NCI-H2081 (cell line): ENCODE results near the gene LTV1.
"Not testable (repeated sequence)": the region's sequence is repeated elsewhere in the genome, so short reads cannot be mapped to it uniquely, and the experiment has no call there.

Source experiments
- DNase-seq, 2 experiments: peaks; one replicate each; lab custom pipeline; 2025; lab: John Stamatoyannopoulos, UW

Gene LTV1

DNA sequence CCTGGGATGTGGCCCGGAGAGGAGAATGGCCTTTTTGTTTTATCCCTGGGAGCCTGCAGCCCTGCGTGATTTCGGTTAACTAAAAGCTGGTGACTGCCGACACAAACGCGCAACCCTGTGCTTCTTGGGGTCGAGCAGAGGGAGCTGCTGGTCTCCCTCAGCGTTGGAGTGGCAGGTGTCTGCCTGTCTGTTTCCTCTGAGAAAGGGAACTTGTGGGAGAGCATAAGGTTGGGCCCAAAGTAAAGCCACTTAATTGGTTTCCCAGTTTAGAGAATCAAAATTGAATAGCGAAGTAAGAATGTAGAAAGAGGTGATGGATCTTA lies 500 bp downstream of the LTV1 start:
- no peak for DNase-seq

DNA sequence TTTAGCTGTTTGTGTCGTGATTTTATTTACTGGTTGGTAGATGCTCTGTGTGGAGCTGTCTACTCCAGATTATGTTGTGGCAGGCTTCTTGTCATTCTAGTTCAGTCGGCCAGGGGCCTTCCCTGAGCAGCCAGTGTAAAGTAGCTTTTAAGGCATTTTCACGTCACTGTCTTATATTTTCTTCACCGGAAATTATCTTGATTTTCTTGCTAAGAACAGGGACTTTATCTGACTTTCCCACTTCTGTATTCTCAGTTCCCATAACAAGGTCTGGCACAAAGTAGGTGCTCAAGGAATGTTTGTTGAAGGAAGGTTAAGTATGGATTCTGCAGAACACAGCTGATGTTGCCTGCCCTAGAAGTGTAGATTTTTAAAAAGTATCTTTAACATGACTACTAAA lies 868 bp downstream of the LTV1 start:
- no peak for DNase-seq

DNA sequence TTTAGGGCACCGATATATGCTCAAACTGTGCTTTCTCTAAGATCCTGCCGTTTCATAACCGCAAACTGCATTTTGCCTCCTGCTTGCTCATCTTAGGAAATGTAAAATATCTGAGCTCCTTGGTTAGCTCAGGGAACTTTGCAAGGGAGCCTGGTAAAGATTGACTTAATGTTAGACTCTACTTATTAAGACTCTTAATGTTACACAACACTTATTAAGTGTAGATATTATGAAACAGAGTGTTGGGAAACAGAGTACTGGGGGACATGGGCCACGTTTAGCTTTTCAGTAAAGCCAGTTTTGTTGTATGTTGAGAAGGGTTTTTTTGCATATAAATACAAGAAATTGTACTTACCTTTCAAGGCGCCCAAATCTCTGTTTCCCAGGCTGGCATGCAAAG lies 1.9 kb downstream of the LTV1 start:
- no peak for DNase-seq

DNA sequence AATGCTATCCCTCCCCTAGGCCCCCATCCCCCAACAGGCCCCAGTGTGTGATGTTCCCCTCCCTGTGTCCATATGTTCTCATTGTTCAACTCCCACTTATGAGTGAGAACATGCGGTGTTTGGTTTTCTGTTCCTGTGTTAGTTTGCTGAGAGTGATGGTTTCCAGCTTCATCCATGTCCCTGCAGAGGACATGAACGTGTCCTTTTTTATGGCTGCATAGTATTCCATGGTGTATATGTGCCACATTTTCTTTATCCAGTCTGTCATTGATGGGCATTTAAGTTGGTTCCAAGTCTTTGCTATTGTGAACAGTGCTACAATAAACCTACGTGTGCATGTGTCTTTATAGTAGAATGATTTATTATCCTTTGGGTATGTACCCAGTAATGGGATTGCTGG lies 8.6 kb downstream of the LTV1 start:
- DNase-seq = not testable (repeated sequence)

DNA sequence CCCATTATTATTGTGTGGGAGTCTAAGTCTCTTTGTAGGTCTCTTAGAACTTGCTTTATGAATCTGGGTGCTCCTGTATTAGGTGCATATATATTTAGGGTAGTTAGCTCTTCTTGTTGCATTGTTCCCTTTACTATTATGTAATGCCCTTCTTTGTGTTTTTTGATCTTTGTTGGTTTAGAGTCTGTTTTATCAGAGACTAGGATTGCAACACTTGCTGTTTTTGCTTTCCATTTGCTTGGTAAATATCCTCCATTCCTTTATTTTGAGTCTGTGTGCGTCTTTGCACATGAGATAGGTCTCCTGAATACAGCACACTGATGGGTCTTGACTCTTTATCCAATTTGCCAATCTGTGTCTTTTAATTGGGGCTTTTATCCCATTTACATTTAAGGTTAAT lies 11.9 kb downstream of the LTV1 start:
- not testable (repeated sequence) for DNase-seq

DNA sequence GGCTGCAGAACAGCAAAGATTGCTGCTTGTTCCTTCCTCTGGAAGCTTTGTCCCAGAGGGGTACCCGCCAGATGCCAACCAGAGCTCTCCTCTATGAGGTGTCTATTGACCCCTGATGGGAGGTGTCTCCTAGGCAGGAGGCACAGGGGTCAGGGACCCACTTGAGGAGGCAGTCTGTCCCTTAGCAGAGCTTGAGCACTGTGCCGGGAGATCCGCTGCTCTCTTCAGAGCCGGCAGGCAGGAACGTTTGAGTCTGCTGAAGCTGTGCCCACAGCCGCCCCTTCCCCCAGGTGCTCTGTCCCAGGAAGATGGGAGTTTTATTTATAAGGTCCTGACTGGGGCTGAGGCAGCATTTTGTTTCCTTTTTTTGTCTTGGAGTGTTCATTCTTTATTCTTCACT lies 13.6 kb downstream of the LTV1 start:
- DNase-seq = not testable (repeated sequence)

DNA sequence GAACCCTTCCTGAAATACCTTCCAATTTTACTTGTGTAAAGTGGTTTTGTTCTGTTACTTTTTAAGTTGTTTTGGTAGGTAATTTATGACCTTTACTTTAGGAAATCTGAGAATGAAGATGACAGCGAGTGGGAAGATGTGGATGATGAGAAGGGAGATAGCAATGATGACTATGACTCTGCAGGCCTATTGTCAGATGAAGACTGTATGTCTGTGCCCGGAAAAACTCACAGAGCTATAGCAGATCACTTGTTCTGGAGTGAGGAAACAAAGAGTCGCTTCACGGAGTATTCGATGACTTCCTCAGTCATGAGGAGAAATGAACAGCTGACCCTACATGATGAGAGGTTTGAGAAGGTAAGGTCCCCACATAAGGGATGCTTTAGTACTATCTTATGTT lies 14.5 kb downstream of the LTV1 start:
- no peak for DNase-seq

DNA sequence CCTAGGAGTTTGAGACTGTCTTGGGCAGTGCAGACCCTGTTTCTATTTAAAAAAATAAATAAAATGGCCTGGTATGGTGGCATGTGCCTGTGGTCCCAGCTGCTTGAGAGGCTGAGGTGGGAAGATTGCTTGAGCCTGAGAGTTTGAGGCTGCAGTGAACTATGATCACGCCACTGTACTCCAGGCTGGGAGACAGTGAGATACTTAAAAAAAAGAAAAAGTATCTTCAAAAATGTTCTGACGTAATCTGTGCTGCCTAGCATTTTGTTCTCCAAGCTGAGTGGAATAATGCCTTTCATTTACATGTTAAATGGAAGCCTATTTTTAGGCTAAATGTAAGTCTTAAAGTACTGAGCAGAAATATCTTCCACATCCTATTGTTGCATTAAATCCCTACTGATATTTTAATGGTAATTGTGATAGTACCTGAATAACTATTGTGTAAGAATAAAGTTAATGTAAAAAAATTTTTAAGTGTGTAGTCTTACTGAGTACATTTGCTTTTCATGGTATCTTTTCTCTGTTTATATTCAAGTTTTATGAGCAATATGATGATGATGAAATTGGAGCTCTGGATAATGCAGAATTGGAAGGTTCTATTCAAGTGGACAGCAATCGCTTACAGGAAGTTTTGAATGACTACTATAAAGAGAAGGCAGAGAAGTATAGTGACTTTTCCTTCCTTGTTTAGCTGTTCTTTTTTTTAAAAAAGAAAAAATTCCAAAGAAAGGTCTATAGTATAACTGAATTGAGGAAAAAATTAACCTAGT lies 16.9 kb downstream of the LTV1 start:
- DNase-seq = no peak

DNA sequence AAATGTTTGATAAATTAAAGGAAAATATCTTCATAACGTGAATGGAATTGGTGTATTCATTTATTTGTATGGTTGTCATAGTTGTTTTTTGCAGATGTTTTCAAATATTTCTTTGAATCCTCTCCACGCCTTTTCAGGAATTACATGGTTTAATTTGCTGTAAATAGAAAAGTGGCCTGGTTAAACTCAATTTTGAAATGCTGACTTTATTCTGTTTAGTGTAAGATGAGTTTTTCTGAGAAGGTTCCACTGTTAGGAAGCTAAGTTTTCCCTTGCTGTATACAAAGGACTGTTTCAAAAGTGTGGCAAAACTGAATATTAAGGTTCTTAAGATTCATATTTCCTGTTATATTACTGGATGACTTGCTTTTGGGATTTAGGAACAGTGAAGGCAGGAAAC lies 20.6 kb downstream of the LTV1 start:
- no peak for DNase-seq

DNA sequence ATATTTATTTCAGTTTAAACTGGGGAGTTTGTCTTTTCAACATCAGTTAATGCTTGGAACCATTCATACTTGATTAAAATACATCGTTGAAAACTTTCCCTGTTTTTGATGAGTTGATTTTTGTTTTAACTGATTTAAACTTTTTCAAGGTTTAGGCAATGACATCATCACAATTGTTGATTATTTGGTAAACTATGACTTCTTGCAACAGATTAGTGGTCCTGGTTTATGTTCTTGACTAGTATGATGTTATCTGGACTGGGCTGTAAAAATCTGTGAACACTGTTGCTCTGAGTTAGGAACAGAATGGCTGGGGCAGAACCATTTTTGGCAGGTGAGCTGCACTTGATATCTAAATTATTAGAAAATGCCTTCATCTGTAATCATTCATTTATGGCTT lies 21.1 kb downstream of the LTV1 start, which contains the start of gene ZC2HC1B:
ZC2HC1B (plus strand) TSS at position 241 of the 400 bp plus-strand sequence; CDS start at position 307, 66 bp downstream.
- no peak for DNase-seq

DNA sequence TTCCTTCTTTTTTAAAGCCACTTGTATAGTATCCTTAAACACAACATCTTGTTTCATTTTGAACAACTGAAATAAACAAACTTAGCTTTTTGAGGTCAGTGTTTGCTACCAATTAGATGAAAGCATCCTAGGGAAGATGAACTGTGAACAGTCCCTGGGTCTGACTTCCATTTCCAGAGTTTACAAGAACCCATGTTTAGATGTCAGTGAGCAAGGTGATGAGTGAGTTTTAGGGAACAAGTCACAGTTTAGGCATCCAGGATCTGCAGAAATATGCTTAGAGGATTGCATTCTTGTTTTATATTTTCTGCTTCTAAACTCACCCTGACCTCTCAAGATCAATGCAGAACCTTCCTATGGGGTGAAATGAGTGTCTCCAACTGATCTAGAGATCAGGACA lies 24.1 kb downstream of the LTV1 start:
- no peak for DNase-seq

DNA sequence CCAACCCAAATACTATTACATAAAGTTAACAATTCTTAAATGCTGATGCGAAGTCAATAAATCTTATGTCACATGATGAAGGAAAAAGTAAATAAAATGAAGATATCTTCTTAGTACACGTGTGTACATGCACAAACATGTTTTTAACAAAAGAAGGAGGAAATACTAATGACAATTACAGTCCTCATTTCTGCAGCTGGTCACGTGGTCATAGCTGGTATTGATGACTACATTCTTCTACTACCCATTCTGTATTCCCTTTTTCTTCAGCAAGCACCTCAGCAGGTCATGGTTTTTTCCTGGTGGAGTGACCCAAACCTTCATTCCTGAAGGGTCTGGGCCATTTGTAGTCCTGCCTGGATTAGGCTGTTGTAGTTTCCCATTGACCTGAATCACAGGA lies 25.7 kb downstream of the LTV1 start:
- DNase-seq = not testable (repeated sequence)

DNA sequence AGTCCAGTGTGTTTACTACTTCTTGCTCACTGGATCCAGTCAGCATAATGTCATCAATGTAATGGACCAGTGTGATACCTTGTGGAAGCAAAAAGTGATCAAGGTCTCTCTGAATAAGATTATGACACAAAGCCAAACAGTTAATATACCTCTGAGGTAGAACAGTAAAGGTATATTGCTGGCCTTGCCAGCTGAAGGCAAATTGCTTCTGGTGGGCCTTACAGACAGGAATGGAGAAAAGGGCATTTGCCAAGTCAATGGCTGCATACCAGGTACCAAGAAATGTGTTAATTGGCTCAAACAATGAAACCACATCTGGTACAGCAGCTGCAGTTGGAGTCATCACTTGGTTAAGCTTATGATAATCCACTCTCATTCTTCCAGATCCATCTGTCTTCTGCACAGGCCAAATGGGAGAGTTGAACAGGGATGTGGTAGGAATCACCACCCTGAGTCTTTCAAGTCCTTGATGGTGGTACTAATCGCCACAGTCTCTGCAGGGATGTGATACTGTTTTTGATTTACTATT lies 28.1 kb downstream of the LTV1 start:
- DNase-seq = not testable (repeated sequence)

DNA sequence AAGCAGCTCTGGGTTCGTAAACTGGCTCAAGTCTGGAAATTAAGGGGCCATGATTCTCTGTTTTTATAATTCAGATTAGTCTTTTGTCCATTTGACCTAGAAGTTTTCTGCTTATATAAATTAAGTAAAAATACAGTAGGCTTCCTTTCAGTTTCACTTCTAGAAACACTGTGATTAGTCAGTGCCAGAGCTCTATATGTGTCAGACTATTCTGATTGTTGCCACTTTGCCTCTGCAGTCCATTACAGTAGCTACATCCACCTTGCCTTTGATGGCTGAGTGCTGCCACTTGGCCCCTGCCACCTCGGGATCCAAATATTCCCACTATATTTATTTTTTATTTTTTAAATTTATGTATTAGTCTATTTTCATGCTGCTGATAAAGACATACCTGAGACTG lies 29.1 kb downstream of the LTV1 start:
- DNase-seq = no peak

DNA sequence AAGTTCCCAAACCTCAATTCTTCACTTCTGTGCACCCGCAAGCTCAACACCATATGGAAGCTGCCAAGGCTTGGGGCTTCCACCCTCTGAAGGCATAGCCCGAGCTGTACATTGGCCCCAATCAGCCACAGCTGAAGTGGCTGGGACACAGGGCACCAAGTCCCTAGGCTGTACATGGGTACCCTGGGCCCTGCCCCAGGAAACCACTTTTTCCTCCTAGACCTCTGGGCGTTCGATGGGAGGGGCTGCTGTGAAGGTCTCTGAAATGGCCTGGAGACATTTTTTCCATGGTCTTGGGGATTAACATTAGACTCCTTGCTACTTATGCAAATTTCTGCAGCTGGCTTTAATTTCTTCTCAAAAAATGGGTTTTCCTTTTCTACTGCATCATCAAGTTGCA lies 30.5 kb downstream of the LTV1 start:
- not testable (repeated sequence) for DNase-seq

DNA sequence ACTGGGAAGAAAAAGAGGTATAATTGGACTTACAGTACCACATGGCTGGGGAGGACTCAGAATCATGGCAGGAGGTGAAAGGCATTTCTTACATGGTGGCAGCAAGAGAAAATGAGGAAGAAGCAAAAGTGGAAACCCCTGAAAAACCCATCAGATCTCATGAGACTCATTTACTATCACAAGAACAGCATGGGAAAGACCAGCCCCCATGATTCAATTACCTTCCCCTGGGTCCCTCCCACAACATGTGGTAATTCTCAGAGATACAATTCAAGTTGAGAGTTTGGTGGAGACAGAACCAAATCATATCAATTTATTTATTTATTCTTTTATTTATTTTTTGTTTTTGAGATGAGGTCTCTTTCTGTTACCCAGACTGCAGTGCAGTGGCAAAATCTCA lies 31.4 kb downstream of the LTV1 start:
- DNase-seq = not testable (repeated sequence)

DNA sequence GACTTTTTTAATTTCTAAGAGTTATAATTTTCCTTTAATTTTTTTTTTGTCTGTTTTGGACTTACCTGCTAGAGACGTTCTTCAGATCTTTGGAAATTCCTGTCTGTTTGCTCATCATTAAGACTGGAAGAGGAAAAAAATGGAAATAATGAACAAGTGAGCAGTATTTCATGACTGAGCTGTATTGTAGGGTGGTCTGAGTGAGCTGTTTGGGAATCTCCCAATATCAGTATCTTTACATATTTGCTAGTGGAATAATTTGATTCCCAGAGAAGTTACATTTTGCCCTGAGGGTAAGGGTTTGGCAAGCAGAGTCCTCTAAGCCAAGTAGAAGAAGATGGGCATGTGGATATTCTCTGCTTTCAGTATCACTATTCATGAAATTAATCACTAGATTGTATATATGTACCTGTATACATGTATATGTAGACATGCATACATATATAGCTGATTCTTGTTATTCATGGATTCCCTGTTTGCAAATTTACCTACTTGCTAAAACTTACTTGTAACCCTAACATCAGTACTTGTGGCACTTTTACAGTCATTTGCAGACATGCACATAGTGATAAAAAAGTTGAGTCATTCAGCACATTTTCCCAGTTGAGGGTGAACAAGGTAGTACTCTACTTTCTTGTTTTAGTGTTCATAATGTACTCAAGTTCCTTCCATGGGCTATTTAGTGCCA lies 34.6 kb downstream of the LTV1 start:
- no peak for DNase-seq

DNA sequence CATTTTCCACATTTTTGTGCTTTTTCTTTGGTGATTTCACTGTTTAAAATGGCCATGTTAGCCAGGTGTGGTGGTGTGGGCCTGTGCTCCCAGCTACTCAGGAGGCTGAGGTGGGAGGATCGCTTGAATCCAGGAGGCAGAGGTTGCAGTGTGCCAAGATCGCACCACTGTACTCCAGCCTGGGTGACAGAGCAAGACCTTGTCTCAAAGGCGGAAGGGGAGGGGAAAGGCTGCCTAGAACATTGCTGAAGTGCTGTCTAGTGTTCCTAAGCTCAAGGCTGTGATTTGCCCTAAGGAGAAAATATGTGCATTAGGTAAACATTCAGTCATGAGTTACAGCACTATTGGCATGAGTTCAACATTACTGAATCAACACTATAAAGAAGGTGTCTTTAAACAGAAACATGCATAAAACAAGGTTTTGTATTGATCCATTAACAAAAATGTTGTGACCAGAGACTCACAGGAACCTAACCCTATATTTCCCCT lies 35.2 kb downstream of the LTV1 start:
- DNase-seq = no peak

DNA sequence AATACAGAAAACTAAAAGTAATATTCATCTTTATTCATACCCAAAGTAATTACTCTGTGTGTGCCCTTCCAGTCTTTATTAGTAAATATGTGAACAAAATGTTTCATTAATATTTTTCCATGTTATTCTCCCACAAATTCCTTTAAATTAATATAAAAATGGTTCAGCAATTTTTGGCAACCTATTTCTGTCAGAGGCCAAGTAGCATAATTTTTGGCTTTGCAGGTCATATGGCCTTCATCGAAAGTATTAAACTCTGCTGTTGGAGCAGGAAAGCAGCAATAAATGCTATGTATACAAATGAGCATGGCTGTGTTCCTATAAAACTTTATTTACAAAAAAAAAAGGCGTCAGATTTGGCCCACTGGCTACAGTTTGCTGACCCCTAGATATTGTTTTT lies 37.3 kb downstream of the LTV1 start:
- no peak for DNase-seq

DNA sequence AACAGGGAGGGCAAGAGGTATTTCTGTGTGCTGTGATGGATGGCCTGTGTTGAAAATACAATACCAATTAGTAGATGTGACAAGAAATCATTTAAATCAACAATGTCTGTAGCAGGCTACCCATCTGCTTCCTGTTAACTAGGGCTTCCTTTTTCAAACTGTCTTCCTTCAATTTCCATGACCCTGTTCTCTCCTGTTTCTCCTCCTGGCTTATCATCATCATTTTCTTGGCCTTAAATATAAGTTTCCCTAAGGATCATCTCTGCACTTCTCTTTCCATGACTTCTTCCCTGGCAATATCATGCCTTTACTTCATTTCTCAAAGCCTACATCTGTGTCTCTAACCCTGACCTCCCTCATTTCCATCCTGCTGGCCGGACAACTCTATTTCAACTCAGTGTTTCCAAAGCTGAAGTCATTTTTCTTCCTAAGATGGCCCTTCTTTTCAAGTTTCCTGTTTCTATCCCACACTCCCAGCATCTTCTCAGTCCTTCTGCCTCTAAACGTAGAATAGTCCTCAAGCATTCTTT lies 39.3 kb downstream of the LTV1 start:
- DNase-seq = no peak

DNA sequence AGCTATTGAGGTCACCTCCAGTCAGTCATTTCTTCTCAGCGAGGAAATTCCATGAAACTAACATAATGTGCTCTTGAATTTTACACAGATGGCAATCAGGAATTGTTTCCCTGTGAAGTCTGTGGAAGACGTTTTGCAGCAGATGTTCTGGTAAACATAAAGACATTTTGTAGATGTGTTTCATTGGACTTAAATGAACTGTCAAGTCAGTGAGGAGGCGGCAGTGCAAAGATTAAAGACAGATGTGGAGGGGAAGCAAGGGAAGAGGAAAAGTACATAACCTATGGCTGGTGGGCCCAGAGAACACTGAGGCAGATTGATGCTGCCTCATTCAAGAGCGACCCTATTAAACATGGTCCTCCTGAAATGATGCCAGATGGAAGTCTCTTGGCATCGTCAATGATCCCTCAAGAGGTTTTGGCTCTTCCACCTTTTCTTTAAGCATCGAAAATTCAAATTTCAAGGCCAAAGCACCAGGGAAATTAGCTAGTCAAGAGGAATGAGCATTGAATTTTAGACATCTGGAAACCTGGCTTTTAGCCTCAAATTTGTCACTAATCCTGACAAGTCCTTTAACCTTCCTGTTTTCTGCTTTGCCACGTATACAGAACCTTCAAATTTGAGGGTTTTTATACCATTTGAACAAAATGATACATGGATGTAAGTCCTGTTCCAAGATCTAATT lies 41.2 kb downstream of the LTV1 start:
- DNase-seq = no peak

DNA sequence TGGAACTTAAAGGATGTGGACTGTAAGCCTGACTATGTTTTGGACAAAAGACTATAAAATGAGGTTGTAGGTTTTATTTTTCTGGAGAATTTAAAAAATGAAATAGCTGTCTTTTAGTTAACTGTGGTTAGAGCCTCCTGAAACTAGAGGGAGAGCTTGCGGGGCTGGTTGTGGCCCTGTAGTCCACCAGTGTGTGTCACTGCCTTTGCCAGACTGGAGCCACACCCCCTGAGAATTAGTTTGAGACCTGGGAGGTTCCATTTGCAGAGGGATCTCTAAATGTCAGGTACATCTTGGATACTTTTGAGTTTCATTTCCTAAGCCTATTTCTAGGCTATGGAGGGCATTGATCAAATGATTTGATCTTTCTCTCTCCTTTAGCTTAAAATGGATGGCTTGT lies 42.0 kb downstream of the LTV1 start:
- no peak for DNase-seq

DNA sequence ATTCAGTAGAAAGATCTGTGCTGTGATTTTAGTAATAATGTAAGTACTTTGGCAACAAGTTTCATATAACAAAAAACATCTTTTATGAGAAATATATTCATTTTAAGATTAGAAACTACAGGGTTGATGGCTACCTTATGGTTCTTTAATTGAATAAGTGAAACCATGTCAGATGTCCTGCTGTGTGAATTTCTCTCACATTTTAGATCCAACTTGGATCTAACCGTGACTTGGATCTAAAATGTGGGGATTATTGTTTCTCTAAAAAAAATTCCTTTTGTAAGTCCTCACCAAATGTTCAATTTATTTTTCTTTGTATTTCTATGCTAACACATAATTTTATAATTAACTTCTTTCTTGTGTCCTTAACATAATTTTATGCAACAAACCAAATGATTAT lies 51.5 kb downstream of the LTV1 start:
- no peak for DNase-seq
